Kidney (tissue), 14 donors: ENCODE results near the gene DNHD1. TPM values are rescaled to one million over a fixed set of nuclear protein-coding genes. Genes with fewer than 3 reads are reported as not detected.
A peak's percentile ranks its signal among the peaks of the same experiment; 100 is the strongest.

Source experiments
- DNase-seq, 5 donors: peaks; one replicate each; pipeline ENCODE4 v3.0.0-alpha.2; 2013 to 2020
- FAIRE-seq: peaks from 2 replicates; lab custom pipeline; 2012; peaks lifted over from hg19 to GRCh38; lab: Jason Lieb, UNC
- H3K27ac ChIP-seq, 2 donors: one replicate each; pipeline ENCODE4 v1.7.0; 2013; ENCODE audit warnings: low read depth in 2 of 2, low read length in 2 of 2, inconsistent platforms in 1 of 2
- H3K27me3 ChIP-seq: one replicate; pipeline ENCODE4 v1.7.1; 2013; ENCODE audit warnings: low read length, inconsistent platforms; ENCODE audit not compliant: control insufficient read depth, insufficient read depth
- H3K36me3 ChIP-seq, 3 donors: one replicate each; pipeline versions ENCODE4 v1.7.0 to v1.7.1; 2013; ENCODE audit warnings: low read length in 3 of 3, control low read depth in 1 of 3, inconsistent platforms in 1 of 3; ENCODE audit not compliant: insufficient read depth in 3 of 3, control insufficient read depth in 2 of 3
- H3K4me1 ChIP-seq, 3 donors: one replicate each; pipeline versions ENCODE4 v1.7.0 to v1.7.1; 2013; ENCODE audit warnings: low read length in 3 of 3, inconsistent platforms in 1 of 3, low read depth in 1 of 3; ENCODE audit not compliant: control insufficient read depth in 2 of 3, insufficient read depth in 2 of 3
- H3K4me3 ChIP-seq, 3 donors: one replicate each; pipeline versions ENCODE4 v1.7.0 to v1.8.1; 2013; ENCODE audit warnings: low read length in 3 of 3, control low read depth in 1 of 3, inconsistent platforms in 1 of 3
- H3K9ac ChIP-seq, 3 donors: one replicate each; pipeline versions ENCODE4 v1.7.0 to v1.7.1; 2013; ENCODE audit warnings: low read length in 3 of 3, control low read depth in 1 of 3, inconsistent platforms in 1 of 3
- H3K9me3 ChIP-seq, 3 donors: one replicate each; pipeline versions ENCODE4 v1.7.0 to v1.7.1; 2013; ENCODE audit warnings: low read length in 3 of 3, control low read depth in 1 of 3, inconsistent platforms in 1 of 3; ENCODE audit not compliant: control insufficient read depth in 2 of 3, insufficient read depth in 1 of 3
- CTCF ChIP-seq: IDR thresholded peaks from 3 replicates; pipeline ENCODE4 v1.5.1; 2012; ENCODE audit warnings: mild to moderate bottlenecking, moderate library complexity, borderline replicate concordance; ENCODE audit not compliant: insufficient read depth; ENCODE audit errors: extremely low read depth
- intact Hi-C: fragments of 100-400 bp; cut with DNase I; formaldehyde crosslinking; loops from one replicate; pipeline ENCODE4 v1.11.1; 2022
- polyA plus RNA-seq: library from polyadenylated mRNA; stranded (reverse); fragments of 350-450 nt; fragmentation: Illumina TruSeq; extraction: RNeasy Lipid Tissue Mini Kit (QIAGEN cat#74804); gene quantifications from one replicate; pipeline ENCODE4 v1.2.3, GENCODE V29; 2014; ENCODE audit warnings: low read depth, low replicate concordance; ENCODE audit not compliant: insufficient read depth
- total RNA-seq: library from RNA; stranded (reverse); fragmentation: NEBNext Ultra II Directional; extraction: Animal tissue kit (Norgen Biotek cat#: 25700); gene quantifications from one replicate; pipeline ENCODE4 v1.2.1, GENCODE V29; 2021
- donor health status: control.
- donor health status: control.
- donor health status: control.
- donor health status: control.
- donor health status: control.
- donor health status: DM: yes; HTN: yes; CAD: no.
- donor health status: Normal renal cell carcinoma (clear cell type).

Gene DNHD1
- total and polyA plus RNA-seq, 2 donors from 2014 or later, result 3.5 to 10.1 TPM

GRCh38 chr11:6599881-6600390 is 102.9 kb downstream of the DNHD1 start:
- Histone ChIP-seq H3K27ac (peak overlapping the region in 1 of 2 donors; percentile 7), H3K4me1 (peaks cover under 1 to 17% (median 9%) of the 10 kb centered on the region in 3 donors), H3K9me3 (no peaks in the 10 kb centered on the region), H3K27me3 (no peaks in the 10 kb centered on the region), H3K9ac (no peak overlapping the region), H3K4me3 (no peak overlapping the region), H3K36me3 (peaks cover 3 to 23% (median 21%) of the 10 kb centered on the region in 3 donors)
- TF ChIP-seq CTCF, result no peak
- FAIRE-seq (no peak), DNase-seq (peak in 2 of 5 donors; percentile 36 to 48)
- intact Hi-C loops, result no loop called here

- Histone ChIP-seq H3K9me3 (no peaks in the 10 kb centered on the region), H3K4me3 (no peak overlapping the region), H3K9ac (no peak overlapping the region), H3K27me3 (no peaks in the 10 kb centered on the region), H3K4me1 (peaks cover 3 to 25% (median 10%) of the 10 kb centered on the region in 3 donors), H3K36me3 (peaks cover 3 to 23% (median 21%) of the 10 kb centered on the region in 3 donors), H3K27ac (no peak overlapping the region)
- no peak for TF ChIP-seq CTCF
- peak in 2 of 5 donors; percentile 29 to 54 for DNase-seq
- no peak for FAIRE-seq
- intact Hi-C loops, result no loop called here
These were observed 104.0 kb downstream of the DNHD1 start for GRCh38 chr11:6601041-6601461.

- DNase-seq (peak in 2 of 5 donors; percentile 3 to 31), FAIRE-seq (no peak)
- Histone ChIP-seq H3K27ac (peak overlapping the region in 1 of 2 donors; percentile 92), H3K9me3 (no peaks in the 10 kb centered on the region), H3K36me3 (peaks cover 3 to 23% (median 17%) of the 10 kb centered on the region in 3 donors), H3K4me1 (peaks cover 5 to 34% (median 20%) of the 10 kb centered on the region in 3 donors), H3K4me3 (peak overlapping the region; percentile 87 to 91 (median 89)), H3K27me3 (no peaks in the 10 kb centered on the region), H3K9ac (peak overlapping the region; percentile 66 to 96 (median 84))
- intact Hi-C loops, result no loop called here
- no peak for TF ChIP-seq CTCF
These were observed 105.2 kb downstream of the DNHD1 start for GRCh38 chr11:6602096-6602940.
